GM12878 (cell line): Measurements from ENCODE around the gene SPRED2. TPM values are rescaled to one million over a fixed set of nuclear protein-coding genes. Genes with fewer than 3 reads are reported as not detected.
A peak's percentile ranks its signal among the peaks of the same experiment; 100 is the strongest.

Experiments used
- BHLHE40 ChIP-seq, 2 experiments: fragments of 450-650 bp in 1 of 2; IDR thresholded peaks; 2 replicates each; pipeline ENCODE4 v1.6.1; 2011 to 2017; ENCODE audit warnings: low read depth in 2 of 2, borderline replicate concordance in 1 of 2, improper control_type of control experiment in 1 of 2, low read length in 1 of 2, mild to moderate bottlenecking in 1 of 2
- ETV6 ChIP-seq, 2 experiments: fragments of 450-650 bp in 1 of 2; IDR thresholded peaks in 1 of 2; conservative IDR thresholded peaks in 1 of 2; 2 replicates each; pipeline ENCODE4 v1.6.1; 2014; ENCODE audit warnings: antibody characterized with exemption in 1 of 2, borderline replicate concordance in 1 of 2, low read depth in 1 of 2, mild to moderate bottlenecking in 1 of 2, moderate library complexity in 1 of 2
- HDGF ChIP-seq: fragments of 450-650 bp; IDR thresholded peaks from 2 replicates; pipeline ENCODE4 v1.6.1; 2016; ENCODE audit warnings: antibody characterized with exemption
- RCOR1 ChIP-seq: conservative IDR thresholded peaks from 2 replicates; pipeline ENCODE4 v1.6.1; 2012; ENCODE audit warnings: low read depth, low read length, improper control_type of control experiment
- SRF ChIP-seq, 2 experiments: IDR thresholded peaks; 2 replicates each; pipeline ENCODE4 v1.6.1; 2011; ENCODE audit warnings: low read depth in 2 of 2, low read length in 2 of 2, mild to moderate bottlenecking in 1 of 2, moderate library complexity in 1 of 2
- YBX1 ChIP-seq: fragments of 450-650 bp; IDR thresholded peaks from 2 replicates; pipeline ENCODE4 v1.6.1; 2016; ENCODE audit warnings: antibody characterized with exemption
- ZNF217 ChIP-seq: fragments of 450-650 bp; IDR thresholded peaks from 2 replicates; pipeline ENCODE4 v1.6.1; 2017; ENCODE audit warnings: antibody characterized with exemption, mild to moderate bottlenecking
- polyA plus RNA-seq, 11 experiments: library from polyadenylated mRNA; depleted of rRNA in 4 of 11; unstranded in 6 of 11; stranded (reverse) in 5 of 11; fragments of >200 nt; fragmentation: Nextera tagmentation in 4 of 11; fragmentation: Illumina TruSeq in 1 of 11; extraction: Ambion mirVana in 4 of 11; extraction: Trizol in 1 of 11; gene quantifications; 1 replicate in 1 of 11; 2 replicates in 10 of 11; pipeline versions ENCODE4 v1.2.1 to v1.2.3, GENCODE V29; 2011 to 2016; ENCODE audit warnings: inconsistent platforms in 2 of 11, missing spikeins in 2 of 11, low read depth in 1 of 11
- total RNA-seq, 4 experiments: library from RNA; depleted of rRNA in 3 of 4; stranded (reverse); fragments of >200 nt in 3 of 4; fragmentation: Illumina TruSeq in 1 of 4; extraction: Trizol in 1 of 4; gene quantifications; 2 replicates each; pipeline versions ENCODE4 v1.2.1 to v1.2.3, GENCODE V29; 2013 to 2021
- TF ChIP-seq, protein P1 (sequence below): fragments of 450-650 bp; IDR thresholded peaks from 2 replicates; pipeline ENCODE4 v1.6.1; 2014; ENCODE audit warnings: mild to moderate bottlenecking
- TF ChIP-seq, protein P2 (sequence below): fragments of 450-650 bp; formaldehyde crosslinking; IDR thresholded peaks from 2 replicates; pipeline ENCODE4 v1.4.0; 2022; ENCODE audit warnings: mild to moderate bottlenecking, moderate library complexity
- TF ChIP-seq, protein P3 (sequence below): fragments of 450-650 bp; IDR thresholded peaks from 2 replicates; pipeline ENCODE4 v1.6.1; 2016; ENCODE audit warnings: mild to moderate bottlenecking, moderate library complexity, borderline replicate concordance
- TF ChIP-seq, protein P4 (sequence below): fragments of 450-650 bp; IDR thresholded peaks from 2 replicates; pipeline ENCODE4 v1.6.1; 2016; ENCODE audit warnings: mild to moderate bottlenecking

The SPRED2 gene
- total and polyA plus RNA-seq, 10 of the 15 experiments (the other 5 are each of a cell fraction or from before 2014, with no cell fraction given), result 3.0 to 23.9 (median 9.7) TPM

DNA sequence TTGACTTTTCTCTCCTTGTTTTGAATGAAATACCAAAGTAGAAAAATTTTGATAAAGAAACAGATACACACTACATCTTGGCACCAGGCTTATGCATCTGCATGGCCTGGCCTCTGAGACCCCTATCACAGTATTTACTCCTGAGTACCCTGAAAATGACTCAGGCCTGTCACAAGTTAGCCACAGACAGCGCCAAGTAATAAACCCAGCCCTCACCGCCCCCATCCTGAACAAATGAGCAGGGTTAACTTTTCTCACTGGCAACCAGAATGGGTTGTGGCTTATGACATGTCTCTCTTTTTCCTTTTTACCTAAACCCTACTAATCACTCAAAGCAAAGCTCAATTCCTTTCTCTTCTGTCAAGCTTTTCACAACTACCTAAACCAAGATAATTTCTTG lies 35.3 kb downstream of the SPRED2 start (continued):
- TF ChIP-seq, protein P1, sequence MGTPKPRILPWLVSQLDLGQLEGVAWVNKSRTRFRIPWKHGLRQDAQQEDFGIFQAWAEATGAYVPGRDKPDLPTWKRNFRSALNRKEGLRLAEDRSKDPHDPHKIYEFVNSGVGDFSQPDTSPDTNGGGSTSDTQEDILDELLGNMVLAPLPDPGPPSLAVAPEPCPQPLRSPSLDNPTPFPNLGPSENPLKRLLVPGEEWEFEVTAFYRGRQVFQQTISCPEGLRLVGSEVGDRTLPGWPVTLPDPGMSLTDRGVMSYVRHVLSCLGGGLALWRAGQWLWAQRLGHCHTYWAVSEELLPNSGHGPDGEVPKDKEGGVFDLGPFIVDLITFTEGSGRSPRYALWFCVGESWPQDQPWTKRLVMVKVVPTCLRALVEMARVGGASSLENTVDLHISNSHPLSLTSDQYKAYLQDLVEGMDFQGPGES, result no peak
- TF ChIP-seq YBX1, result no peak
- TF ChIP-seq, protein P2, sequence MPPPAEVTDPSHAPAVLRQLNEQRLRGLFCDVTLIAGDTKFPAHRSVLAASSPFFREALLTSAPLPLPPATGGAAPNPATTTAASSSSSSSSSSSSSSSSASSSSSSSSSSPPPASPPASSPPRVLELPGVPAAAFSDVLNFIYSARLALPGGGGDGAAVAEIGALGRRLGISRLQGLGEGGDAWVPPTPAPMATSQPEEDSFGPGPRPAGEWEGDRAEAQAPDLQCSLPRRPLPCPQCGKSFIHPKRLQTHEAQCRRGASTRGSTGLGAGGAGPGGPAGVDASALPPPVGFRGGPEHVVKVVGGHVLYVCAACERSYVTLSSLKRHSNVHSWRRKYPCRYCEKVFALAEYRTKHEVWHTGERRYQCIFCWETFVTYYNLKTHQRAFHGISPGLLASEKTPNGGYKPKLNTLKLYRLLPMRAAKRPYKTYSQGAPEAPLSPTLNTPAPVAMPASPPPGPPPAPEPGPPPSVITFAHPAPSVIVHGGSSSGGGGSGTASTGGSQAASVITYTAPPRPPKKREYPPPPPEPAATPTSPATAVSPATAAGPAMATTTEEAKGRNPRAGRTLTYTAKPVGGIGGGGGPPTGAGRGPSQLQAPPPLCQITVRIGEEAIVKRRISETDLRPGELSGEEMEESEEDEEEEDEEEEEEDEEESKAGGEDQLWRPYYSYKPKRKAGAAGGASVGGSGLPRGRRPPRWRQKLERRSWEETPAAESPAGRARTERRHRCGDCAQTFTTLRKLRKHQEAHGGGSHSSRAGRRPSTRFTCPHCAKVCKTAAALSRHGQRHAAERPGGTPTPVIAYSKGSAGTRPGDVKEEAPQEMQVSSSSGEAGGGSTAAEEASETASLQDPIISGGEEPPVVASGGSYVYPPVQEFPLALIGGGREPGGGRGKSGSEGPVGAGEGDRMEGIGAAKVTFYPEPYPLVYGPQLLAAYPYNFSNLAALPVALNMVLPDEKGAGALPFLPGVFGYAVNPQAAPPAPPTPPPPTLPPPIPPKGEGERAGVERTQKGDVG (CRISPR knock-in tag), result no peak
- TF ChIP-seq HDGF, result no peak
- no peak for TF ChIP-seq SRF (IDR thresholded peaks at IDR 0.05; ENCODE audit: low read depth in 2 of 2, low read length in 2 of 2)
- TF ChIP-seq, protein P3, sequence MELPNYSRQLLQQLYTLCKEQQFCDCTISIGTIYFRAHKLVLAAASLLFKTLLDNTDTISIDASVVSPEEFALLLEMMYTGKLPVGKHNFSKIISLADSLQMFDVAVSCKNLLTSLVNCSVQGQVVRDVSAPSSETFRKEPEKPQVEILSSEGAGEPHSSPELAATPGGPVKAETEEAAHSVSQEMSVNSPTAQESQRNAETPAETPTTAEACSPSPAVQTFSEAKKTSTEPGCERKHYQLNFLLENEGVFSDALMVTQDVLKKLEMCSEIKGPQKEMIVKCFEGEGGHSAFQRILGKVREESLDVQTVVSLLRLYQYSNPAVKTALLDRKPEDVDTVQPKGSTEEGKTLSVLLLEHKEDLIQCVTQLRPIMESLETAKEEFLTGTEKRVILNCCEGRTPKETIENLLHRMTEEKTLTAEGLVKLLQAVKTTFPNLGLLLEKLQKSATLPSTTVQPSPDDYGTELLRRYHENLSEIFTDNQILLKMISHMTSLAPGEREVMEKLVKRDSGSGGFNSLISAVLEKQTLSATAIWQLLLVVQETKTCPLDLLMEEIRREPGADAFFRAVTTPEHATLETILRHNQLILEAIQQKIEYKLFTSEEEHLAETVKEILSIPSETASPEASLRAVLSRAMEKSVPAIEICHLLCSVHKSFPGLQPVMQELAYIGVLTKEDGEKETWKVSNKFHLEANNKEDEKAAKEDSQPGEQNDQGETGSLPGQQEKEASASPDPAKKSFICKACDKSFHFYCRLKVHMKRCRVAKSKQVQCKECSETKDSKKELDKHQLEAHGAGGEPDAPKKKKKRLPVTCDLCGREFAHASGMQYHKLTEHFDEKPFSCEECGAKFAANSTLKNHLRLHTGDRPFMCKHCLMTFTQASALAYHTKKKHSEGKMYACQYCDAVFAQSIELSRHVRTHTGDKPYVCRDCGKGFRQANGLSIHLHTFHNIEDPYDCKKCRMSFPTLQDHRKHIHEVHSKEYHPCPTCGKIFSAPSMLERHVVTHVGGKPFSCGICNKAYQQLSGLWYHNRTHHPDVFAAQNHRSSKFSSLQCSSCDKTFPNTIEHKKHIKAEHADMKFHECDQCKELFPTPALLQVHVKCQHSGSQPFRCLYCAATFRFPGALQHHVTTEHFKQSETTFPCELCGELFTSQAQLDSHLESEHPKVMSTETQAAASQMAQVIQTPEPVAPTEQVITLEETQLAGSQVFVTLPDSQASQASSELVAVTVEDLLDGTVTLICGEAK, result no peak
- peak in 1 of 2 experiments; percentile 34; a peak in 1 of 4 replicates for TF ChIP-seq BHLHE40 (IDR thresholded peaks at IDR 0.05; ENCODE audit: borderline replicate concordance in 1 of 2, low read depth in 2 of 2, low read length in 1 of 2)
- peak in 1 of 2 experiments; percentile 29; a peak in 1 of 4 replicates for TF ChIP-seq ETV6 (conservative IDR thresholded peaks at IDR 0.05 in 1 of 2, IDR thresholded peaks at IDR 0.05 in 1 of 2; ENCODE audit: borderline replicate concordance in 1 of 2, low read depth in 1 of 2)
- TF ChIP-seq RCOR1, result no peak
- TF ChIP-seq, protein P4, sequence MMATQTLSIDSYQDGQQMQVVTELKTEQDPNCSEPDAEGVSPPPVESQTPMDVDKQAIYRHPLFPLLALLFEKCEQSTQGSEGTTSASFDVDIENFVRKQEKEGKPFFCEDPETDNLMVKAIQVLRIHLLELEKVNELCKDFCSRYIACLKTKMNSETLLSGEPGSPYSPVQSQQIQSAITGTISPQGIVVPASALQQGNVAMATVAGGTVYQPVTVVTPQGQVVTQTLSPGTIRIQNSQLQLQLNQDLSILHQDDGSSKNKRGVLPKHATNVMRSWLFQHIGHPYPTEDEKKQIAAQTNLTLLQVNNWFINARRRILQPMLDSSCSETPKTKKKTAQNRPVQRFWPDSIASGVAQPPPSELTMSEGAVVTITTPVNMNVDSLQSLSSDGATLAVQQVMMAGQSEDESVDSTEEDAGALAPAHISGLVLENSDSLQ, result peak; percentile 47
- no peak for TF ChIP-seq ZNF217
- TF ChIP-seq, all 136 proteins: peak for 22
